Endothelial cell of umbilical vein (primary cell): ENCODE data around the gene TTF2. TPM values are rescaled to one million over a fixed set of nuclear protein-coding genes. Genes with fewer than 3 reads are reported as not detected.

Experiments
- BruUV-seq: library from RNA; stranded (reverse); fragments of 400-500 nt; replicated peaks from 2 replicates; lab custom pipeline; 2021; lab: Mats Ljungman, UMichigan
- CTCF ChIA-PET: fragments of 300-600, 350-600 bp; sonication (Branson Sonifier 250); formaldehyde crosslinking; loops from one replicate; lab custom pipeline; 2021; ENCODE audit warnings: antibody characterized with exemption, inconsistent platforms; lab: Charles Lee
- POLR2A ChIA-PET: fragments of 300-600, 350-600 bp; sonication (Branson Sonifier 250); formaldehyde crosslinking; loops from one replicate; lab custom pipeline; 2021; ENCODE audit warnings: antibody characterized with exemption, inconsistent platforms; lab: Charles Lee
- DNase-seq: peaks from one replicate; pipeline ENCODE4 v3.0.0-alpha.2; 2011; ENCODE audit warnings: low read depth, low spot score
- FAIRE-seq: peaks from 2 replicates; lab custom pipeline; 2011; peaks lifted over from hg19 to GRCh38; lab: Jason Lieb, UNC
- H2AFZ ChIP-seq: 2 replicates; pipeline ENCODE4 v1.6.0; 2012; ENCODE audit warnings: low read depth, low read length, control low read depth, inconsistent platforms
- H3K27ac ChIP-seq: 2 replicates; pipeline ENCODE4 v1.5.1; 2011; ENCODE audit warnings: low read depth, mild to moderate bottlenecking, control low read depth, low read length, moderate library complexity; ENCODE audit not compliant: insufficient read depth
- H3K27me3 ChIP-seq, 2 experiments: 2 replicates each; pipeline versions ENCODE4 v1.6.0 to v1.6.1; 2011; ENCODE audit warnings: low read length in 2 of 2, mixed read lengths in 1 of 2; ENCODE audit not compliant: control insufficient read depth in 2 of 2, insufficient read depth in 2 of 2
- H3K36me3 ChIP-seq, 2 experiments: 2 replicates in 1 of 2; 3 replicates in 1 of 2; pipeline ENCODE4 v1.5.1; 2011; ENCODE audit warnings: low read length in 2 of 2, mild to moderate bottlenecking in 1 of 2, moderate library complexity in 1 of 2; ENCODE audit not compliant: control insufficient read depth in 2 of 2, insufficient read depth in 2 of 2; ENCODE audit errors: extremely low read depth in 1 of 2
- H3K4me1 ChIP-seq: 3 replicates; pipeline ENCODE4 v1.5.1; 2011; ENCODE audit warnings: mild to moderate bottlenecking, low read length; ENCODE audit not compliant: control insufficient read depth, insufficient read depth; ENCODE audit errors: extremely low read depth
- H3K4me2 ChIP-seq: 2 replicates; pipeline ENCODE4 v1.6.1; 2011; ENCODE audit warnings: low read length, control low read depth, mixed read lengths; ENCODE audit not compliant: insufficient read depth
- H3K4me3 ChIP-seq, 3 experiments: fragments of 200-600 bp in 1 of 3; sonication (generic), shearing (Covaris generic) in 1 of 3; replicated peaks in 1 of 3; 2 replicates each; pipeline ENCODE4 v1.5.1; 2011 to 2016; ENCODE audit warnings: control low read depth in 3 of 3, low read length in 3 of 3, mild to moderate bottlenecking in 2 of 3, inconsistent platforms in 1 of 3, low read depth in 1 of 3, moderate library complexity in 1 of 3; ENCODE audit not compliant: insufficient read depth in 1 of 3
- H3K79me2 ChIP-seq: 2 replicates; pipeline ENCODE4 v1.6.0; 2012; ENCODE audit warnings: low read length, inconsistent platforms; ENCODE audit not compliant: control insufficient read depth, insufficient read depth
- H3K9ac ChIP-seq: replicated peaks from 2 replicates; pipeline ENCODE3; 2011; ENCODE audit warnings: low read length, control low read depth; ENCODE audit not compliant: insufficient read depth; ENCODE audit errors: extremely low read depth
- H3K9me1 ChIP-seq: replicated peaks from 3 replicates; pipeline ENCODE4 v1.6.0; 2011; ENCODE audit warnings: mild to moderate bottlenecking, low read length; ENCODE audit not compliant: control insufficient read depth, insufficient read depth; ENCODE audit errors: extremely low read depth
- H3K9me3 ChIP-seq: replicated peaks from 2 replicates; pipeline ENCODE4 v1.5.1; 2012; ENCODE audit warnings: low read length, inconsistent platforms; ENCODE audit not compliant: control insufficient read depth, insufficient read depth
- H4K20me1 ChIP-seq: replicated peaks from 2 replicates; pipeline ENCODE3; 2011; ENCODE audit warnings: mild to moderate bottlenecking, low read length; ENCODE audit not compliant: control insufficient read depth, insufficient read depth; ENCODE audit errors: extremely low read depth
- EZH2 ChIP-seq: IDR thresholded peaks from 2 replicates; pipeline ENCODE4 v1.6.1; 2012; ENCODE audit warnings: borderline replicate concordance, low read depth, mild to moderate bottlenecking, moderate library complexity, low read length, inconsistent platforms; ENCODE audit not compliant: severe bottlenecking
- GATA2 ChIP-seq: IDR thresholded peaks from 2 replicates; pipeline ENCODE4 v1.7.0; 2011; ENCODE audit warnings: low read depth, mild to moderate bottlenecking, moderate library complexity, mixed read lengths, low read length; ENCODE audit not compliant: insufficient read length, insufficient read depth
- JUN ChIP-seq: IDR thresholded peaks from 2 replicates; pipeline ENCODE4 v1.6.1; 2011; ENCODE audit warnings: borderline replicate concordance, low read depth; ENCODE audit not compliant: insufficient read length, insufficient read depth
- MYC ChIP-seq: IDR thresholded peaks from one replicate; pipeline ENCODE4 v1.6.1; 2011; ENCODE audit warnings: mild to moderate bottlenecking, low read depth, low read length
- POLR2A ChIP-seq: IDR thresholded peaks from 2 replicates; pipeline ENCODE4 v1.6.1; 2012; ENCODE audit warnings: low read depth, mild to moderate bottlenecking, control low read depth, low read length
- dilution Hi-C: fragments of 300-500 bp; cut with MboI; formaldehyde crosslinking; loops from one replicate; pipeline ENCODE4 v1.15.0; 2019; ENCODE audit warnings: low sequenced_read_pairs; ENCODE audit not compliant: extremely low pct_ligation_motif_present
- intact Hi-C: fragments of 100-400 bp; cut with micrococcal nuclease; formaldehyde crosslinking; loops from one replicate; pipeline ENCODE4 v1.10.0; 2022
- polyA plus RNA-seq, 4 experiments: library from polyadenylated mRNA; depleted of rRNA in 3 of 4; stranded (reverse) in 3 of 4; unstranded in 1 of 4; fragments of >200 nt; gene quantifications; 2 replicates each; pipeline versions ENCODE4 v1.2.1 to v1.2.3, GENCODE V29; 2011 to 2012; ENCODE audit warnings: missing spikeins in 1 of 4
- total RNA-seq: library from RNA; stranded (reverse); gene quantifications from 2 replicates; pipeline ENCODE4 v1.2.3, GENCODE V29; 2021
- TF ChIP-seq, protein P1 (sequence below), 2 donors: IDR thresholded peaks; 1 replicate in 1 of 2; 2 replicates in 1 of 2; pipeline ENCODE4 v1.5.1; 2011; ENCODE audit warnings: low read length in 2 of 2, mild to moderate bottlenecking in 2 of 2, moderate library complexity in 2 of 2, control low read depth in 1 of 2, inconsistent platforms in 1 of 2, low read depth in 1 of 2; ENCODE audit not compliant: insufficient read depth in 1 of 2; ENCODE audit errors: extremely low read depth in 1 of 2
- TF ChIP-seq, protein P2 (sequence below): IDR thresholded peaks from 2 replicates; pipeline ENCODE4 v1.6.1; 2011; ENCODE audit not compliant: insufficient read depth, insufficient read length

TTF2 gene
- total and polyA plus RNA-seq, 2 donors (not counting 3 experiments of a cell fraction or from before 2014, with no cell fraction given) = 8.8 to 44.4 TPM

DNA sequence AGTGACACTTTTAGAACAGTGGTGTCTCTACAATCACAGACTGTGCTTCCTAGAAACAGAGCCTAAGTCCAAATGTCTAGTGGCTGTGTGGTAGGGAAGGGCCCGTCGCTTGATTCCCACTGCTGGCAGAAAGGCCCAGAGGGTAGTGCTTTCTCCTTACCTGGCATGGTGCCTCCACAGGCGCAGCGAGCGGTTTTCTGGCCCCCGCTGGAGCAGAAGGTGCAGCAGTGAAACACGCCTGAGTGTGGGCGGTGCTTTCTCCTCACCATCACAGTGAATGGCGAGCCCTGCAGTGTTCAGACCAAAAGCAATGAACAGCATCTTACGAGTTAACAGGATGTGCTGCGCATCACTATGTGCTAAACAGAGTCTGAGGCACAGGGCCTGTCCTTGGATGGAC lies 53.1 kb downstream of the TTF2 start:
- Histone ChIP-seq H3K9me3 (no peaks in the 10 kb centered on the region), H3K27me3 (no peaks in the 10 kb centered on the region), H3K4me3 (no peak overlapping the region), H3K4me1 (peaks cover 10% of the 10 kb centered on the region), H3K4me2 (no peak overlapping the region), H3K9ac (no peak overlapping the region), H3K36me3 (no peaks in the 10 kb centered on the region), H4K20me1 (no peaks in the 10 kb centered on the region), H3K9me1 (no peaks in the 10 kb centered on the region), H3K27ac (no peak overlapping the region), H2AFZ (no peak overlapping the region), H3K79me2 (no peaks in the 10 kb centered on the region)
- no peak for TF ChIP-seq POLR2A
- no peak for TF ChIP-seq GATA2
- no peak for TF ChIP-seq JUN
- TF ChIP-seq, protein P1, sequence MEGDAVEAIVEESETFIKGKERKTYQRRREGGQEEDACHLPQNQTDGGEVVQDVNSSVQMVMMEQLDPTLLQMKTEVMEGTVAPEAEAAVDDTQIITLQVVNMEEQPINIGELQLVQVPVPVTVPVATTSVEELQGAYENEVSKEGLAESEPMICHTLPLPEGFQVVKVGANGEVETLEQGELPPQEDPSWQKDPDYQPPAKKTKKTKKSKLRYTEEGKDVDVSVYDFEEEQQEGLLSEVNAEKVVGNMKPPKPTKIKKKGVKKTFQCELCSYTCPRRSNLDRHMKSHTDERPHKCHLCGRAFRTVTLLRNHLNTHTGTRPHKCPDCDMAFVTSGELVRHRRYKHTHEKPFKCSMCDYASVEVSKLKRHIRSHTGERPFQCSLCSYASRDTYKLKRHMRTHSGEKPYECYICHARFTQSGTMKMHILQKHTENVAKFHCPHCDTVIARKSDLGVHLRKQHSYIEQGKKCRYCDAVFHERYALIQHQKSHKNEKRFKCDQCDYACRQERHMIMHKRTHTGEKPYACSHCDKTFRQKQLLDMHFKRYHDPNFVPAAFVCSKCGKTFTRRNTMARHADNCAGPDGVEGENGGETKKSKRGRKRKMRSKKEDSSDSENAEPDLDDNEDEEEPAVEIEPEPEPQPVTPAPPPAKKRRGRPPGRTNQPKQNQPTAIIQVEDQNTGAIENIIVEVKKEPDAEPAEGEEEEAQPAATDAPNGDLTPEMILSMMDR (IDR thresholded peaks at IDR 0.05; ENCODE audit: extremely low read depth in 1 of 2, insufficient read depth in 1 of 2, low read depth in 1 of 2, low read length in 2 of 2) = no peak
- TF ChIP-seq EZH2 = no peak
- FAIRE-seq (no peak), DNase-seq (no peak)
- dilution Hi-C loops = no loop called here
- intact Hi-C loops = no loop called here
- ChIA-PET POLR2A (no interaction called here), CTCF (interaction anchor here (1.2 to 2.2 kb wide), 4 partner anchors 9 to 45 kb away, joined by 3 to 12 read pairs (median 6); no protein-coding TSS in a partner anchor)
- no TSS peak for BruUV-seq

DNA sequence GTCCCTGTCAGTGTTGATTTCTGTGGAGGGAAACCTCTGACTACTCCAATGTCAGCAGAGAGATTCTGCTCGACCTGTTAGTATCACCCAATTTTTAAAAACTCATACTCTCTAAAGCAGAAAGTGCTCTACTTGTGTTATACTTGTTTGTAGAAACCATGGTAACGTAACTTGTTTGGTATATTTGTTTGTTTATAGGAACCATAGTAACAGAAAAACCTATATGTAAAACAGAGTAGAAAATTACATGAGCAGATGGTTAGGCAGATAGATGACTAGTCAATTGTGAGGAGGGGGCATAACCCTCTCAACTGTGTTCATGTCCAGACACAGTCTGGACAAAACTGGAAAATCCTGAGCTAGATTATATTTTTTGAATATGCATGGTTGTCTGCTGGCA lies 54.8 kb downstream of the TTF2 start:
- H3K9me3 ChIP-seq = no peaks in the 10 kb centered on the region
- no peak overlapping the region for H3K4me3 ChIP-seq
- no peaks in the 10 kb centered on the region for H4K20me1 ChIP-seq
- no peaks in the 10 kb centered on the region for H3K79me2 ChIP-seq
- no peak overlapping the region for H2AFZ ChIP-seq
- H3K9ac ChIP-seq = no peak overlapping the region
- dilution Hi-C loops = no loop called here
- no peak for TF ChIP-seq MYC
- TF ChIP-seq, protein P2, sequence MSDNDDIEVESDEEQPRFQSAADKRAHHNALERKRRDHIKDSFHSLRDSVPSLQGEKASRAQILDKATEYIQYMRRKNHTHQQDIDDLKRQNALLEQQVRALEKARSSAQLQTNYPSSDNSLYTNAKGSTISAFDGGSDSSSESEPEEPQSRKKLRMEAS = no peak
- no peak for TF ChIP-seq GATA2
- TF ChIP-seq JUN = no peak
- H3K4me2 ChIP-seq = no peak overlapping the region
- intact Hi-C loops = no loop called here
- no peaks in the 10 kb centered on the region for H3K36me3 ChIP-seq
- no peaks in the 10 kb centered on the region for H3K27me3 ChIP-seq
- H3K4me1 ChIP-seq = peaks cover 10% of the 10 kb centered on the region
- DNase-seq = no peak
- ChIA-PET CTCF (interaction anchor here (1.2 to 3.5 kb wide), 3 partner anchors 10 to 21 kb away, joined by 4 to 15 read pairs (median 11); no protein-coding TSS in a partner anchor), POLR2A (no interaction called here)
- H3K9me1 ChIP-seq = no peaks in the 10 kb centered on the region
- H3K27ac ChIP-seq = no peak overlapping the region
- BruUV-seq = no TSS peak
- no peak for FAIRE-seq
